ENCODE measurements around the gene NCR2. TPM values are rescaled to one million over a fixed set of nuclear protein-coding genes. Genes with fewer than 3 reads are reported as not detected.

The NCR2 gene
- total and polyA plus RNA-seq, 8 donors: not detected

DNA sequence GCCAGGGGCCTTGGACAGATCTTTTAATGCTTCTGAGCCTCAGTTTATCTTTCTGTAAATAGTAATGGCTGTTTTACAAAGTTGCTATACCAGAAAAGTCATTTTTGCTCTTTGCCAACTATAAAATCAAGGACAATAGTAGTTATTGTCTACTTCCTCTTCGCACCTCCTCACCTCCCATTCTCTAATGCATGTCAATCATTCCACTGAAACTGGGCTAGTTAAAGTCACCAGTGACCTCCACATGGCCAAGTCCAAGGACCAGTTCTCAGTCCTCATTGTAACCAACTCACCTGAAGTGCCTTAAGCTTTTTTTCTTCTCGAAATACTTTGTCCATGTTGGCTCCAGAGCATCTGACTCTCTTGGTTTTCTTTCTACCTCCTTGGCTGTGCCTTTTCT, 51.2 kb downstream of the NCR2 start:
- DNase-seq: no peak
- TF ChIP-seq, protein P1, sequence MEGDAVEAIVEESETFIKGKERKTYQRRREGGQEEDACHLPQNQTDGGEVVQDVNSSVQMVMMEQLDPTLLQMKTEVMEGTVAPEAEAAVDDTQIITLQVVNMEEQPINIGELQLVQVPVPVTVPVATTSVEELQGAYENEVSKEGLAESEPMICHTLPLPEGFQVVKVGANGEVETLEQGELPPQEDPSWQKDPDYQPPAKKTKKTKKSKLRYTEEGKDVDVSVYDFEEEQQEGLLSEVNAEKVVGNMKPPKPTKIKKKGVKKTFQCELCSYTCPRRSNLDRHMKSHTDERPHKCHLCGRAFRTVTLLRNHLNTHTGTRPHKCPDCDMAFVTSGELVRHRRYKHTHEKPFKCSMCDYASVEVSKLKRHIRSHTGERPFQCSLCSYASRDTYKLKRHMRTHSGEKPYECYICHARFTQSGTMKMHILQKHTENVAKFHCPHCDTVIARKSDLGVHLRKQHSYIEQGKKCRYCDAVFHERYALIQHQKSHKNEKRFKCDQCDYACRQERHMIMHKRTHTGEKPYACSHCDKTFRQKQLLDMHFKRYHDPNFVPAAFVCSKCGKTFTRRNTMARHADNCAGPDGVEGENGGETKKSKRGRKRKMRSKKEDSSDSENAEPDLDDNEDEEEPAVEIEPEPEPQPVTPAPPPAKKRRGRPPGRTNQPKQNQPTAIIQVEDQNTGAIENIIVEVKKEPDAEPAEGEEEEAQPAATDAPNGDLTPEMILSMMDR (IDR thresholded peaks at IDR 0.05): no peak
- Histone ChIP-seq H3K4me1 (no peaks in the 10 kb centered on the region), H3K27ac (no peak overlapping the region), H3K27me3 (peaks cover 0 to 60% of the 10 kb centered on the region in 2 donors), H3K9me3 (no peaks in the 10 kb centered on the region), H3K4me3 (no peak overlapping the region), H3K36me3 (no peaks in the 10 kb centered on the region)
- intact Hi-C loops (cut with DNase I): no loop called here
- no peak for ATAC-seq

DNA sequence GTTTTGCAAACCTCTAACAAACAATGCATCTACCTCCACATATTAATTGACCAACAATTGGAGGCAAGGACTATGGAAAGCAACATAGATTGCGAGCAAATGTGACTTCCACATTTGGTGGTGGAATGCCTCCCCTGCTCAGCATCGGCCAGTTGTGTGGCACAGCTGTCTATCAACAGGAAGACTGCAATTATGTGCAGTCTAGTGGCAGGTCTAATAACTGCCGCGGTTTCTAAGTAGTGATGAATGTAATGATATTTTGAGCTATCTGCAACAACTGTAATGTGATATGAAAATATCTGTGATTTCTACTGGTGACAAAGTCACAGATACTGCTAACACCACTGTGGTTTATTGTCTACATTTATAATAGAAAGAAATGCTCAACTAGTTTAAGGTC, 56.8 kb downstream of the NCR2 start:
- intact Hi-C loops (cut with DNase I): no loop called here
- Histone ChIP-seq H3K4me1 (no peaks in the 10 kb centered on the region), H3K36me3 (no peaks in the 10 kb centered on the region), H3K27ac (no peak overlapping the region), H3K4me3 (no peak overlapping the region), H3K9me3 (peaks cover 0 to 15% of the 10 kb centered on the region in 2 donors), H3K27me3 (peaks cover 0 to 35% of the 10 kb centered on the region in 2 donors)
- TF ChIP-seq, protein P1 (IDR thresholded peaks at IDR 0.05): no peak
- DNase-seq (no peak), ATAC-seq (no peak)

DNA sequence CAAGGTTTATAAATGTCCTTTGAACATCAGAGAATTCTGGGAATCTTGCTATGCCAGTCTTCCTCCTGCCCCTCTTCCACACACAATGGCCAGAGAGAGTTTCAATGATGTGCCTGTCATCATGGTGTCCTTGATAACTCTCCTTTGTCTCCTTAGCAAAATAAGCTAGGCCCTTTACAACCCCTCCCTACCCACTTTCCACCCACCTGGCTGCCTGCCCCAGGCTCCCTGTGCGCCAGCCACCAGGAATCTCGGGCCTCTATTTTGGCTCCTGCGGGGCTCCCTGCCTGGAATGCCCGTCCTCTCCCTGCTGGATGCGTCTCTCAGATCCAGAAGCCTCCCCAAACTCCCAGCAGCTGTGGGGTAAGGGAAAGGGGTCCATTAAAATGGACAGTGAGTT, 60.9 kb downstream of the NCR2 start:
- TF ChIP-seq, protein P1 (IDR thresholded peaks at IDR 0.05): no peak
- ATAC-seq (no peak), DNase-seq (no peak)
- Histone ChIP-seq H3K36me3 (no peaks in the 10 kb centered on the region), H3K27ac (no peak overlapping the region), H3K27me3 (peaks cover 0 to 41% of the 10 kb centered on the region in 2 donors), H3K4me3 (no peak overlapping the region), H3K4me1 (no peaks in the 10 kb centered on the region), H3K9me3 (peaks cover 0 to 18% of the 10 kb centered on the region in 2 donors)
- intact Hi-C loops (cut with DNase I): no loop called here

DNA sequence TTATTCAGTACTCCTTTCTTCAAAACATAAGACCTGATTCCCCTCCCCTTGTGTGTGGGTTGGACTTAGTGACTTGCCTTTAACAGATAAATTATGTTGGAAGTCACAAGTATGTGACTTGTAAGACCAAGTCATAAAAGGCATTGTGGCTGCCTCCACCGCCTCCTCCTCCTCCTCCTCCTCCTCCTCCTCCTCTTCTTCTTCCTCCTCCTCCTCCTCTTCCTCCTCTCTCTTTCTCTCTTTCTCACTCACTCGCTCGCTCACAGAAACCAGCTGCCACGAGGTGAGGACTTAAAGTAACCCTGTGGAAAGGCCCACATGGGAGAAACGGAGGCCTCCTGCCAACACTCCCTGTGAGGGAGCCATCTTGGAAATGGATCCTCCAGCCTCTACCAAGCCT, 64.0 kb downstream of the NCR2 start:
- DNase-seq: no peak
- H3K27ac ChIP-seq: no peak overlapping the region
- H3K36me3 ChIP-seq: no peaks in the 10 kb centered on the region
- ATAC-seq: no peak
- H3K4me1 ChIP-seq: no peaks in the 10 kb centered on the region
- H3K4me3 ChIP-seq: no peak overlapping the region
- TF ChIP-seq, protein P1 (IDR thresholded peaks at IDR 0.05): no peak
- intact Hi-C loops (cut with DNase I): no loop called here
- peaks cover 0 to 14% of the 10 kb centered on the region in 2 donors for H3K9me3 ChIP-seq
- peaks cover 0 to 53% of the 10 kb centered on the region in 2 donors for H3K27me3 ChIP-seq

Other genes starting within 250 kb of the NCR2 start
- gene TREML1, start 181.3 kb upstream of the NCR2 start, total RNA-seq: under 1 TPM; 0.87 to 0.92 TPM
- 1 to 10 TPM in 5 of 6 donors, under 1 TPM in 1; 0.86 to 2.0 (median 1.6) TPM for gene TREML1, start 181.3 kb upstream of the NCR2 start, polyA plus RNA-seq (ENCODE audit: insufficient read length in 6 of 6)
- 10 to 100 TPM; 16.2 to 29.2 TPM for gene TREM2, start 172.5 kb upstream of the NCR2 start, total RNA-seq
- gene TREM2, start 172.5 kb upstream of the NCR2 start, polyA plus RNA-seq (ENCODE audit: insufficient read length in 6 of 6): under 1 TPM in 5 of 6 donors, not detected in 1; 0.20 to 0.78 (median 0.50) TPM
- 1 to 10 TPM in 1 of 2 donors, under 1 TPM in 1; 0.32 to 3.2 TPM for gene TREML2, start 134.5 kb upstream of the NCR2 start, total RNA-seq
- gene TREML2, start 134.5 kb upstream of the NCR2 start, polyA plus RNA-seq (ENCODE audit: insufficient read length in 6 of 6): under 1 TPM; 0.16 to 0.38 (median 0.23) TPM
- under 1 TPM in 1 of 2 donors, not detected in 1; 0.32 TPM for gene TREML4, start 107.3 kb upstream of the NCR2 start, total RNA-seq
- not detected for gene TREML4, start 107.3 kb upstream of the NCR2 start, polyA plus RNA-seq (ENCODE audit: insufficient read length in 6 of 6)
- gene TREM1, start 48.9 kb upstream of the NCR2 start, total RNA-seq: 10 to 100 TPM; 36.5 to 65.3 TPM
- 1 to 10 TPM in 5 of 6 donors, under 1 TPM in 1; 0.44 to 2.5 (median 1.3) TPM for gene TREM1, start 48.9 kb upstream of the NCR2 start, polyA plus RNA-seq (ENCODE audit: insufficient read length in 6 of 6)
- 10 to 100 TPM; 26.9 to 33.7 TPM for gene FOXP4, start 210.8 kb downstream of the NCR2 start, total RNA-seq
- gene FOXP4, start 210.8 kb downstream of the NCR2 start, polyA plus RNA-seq (ENCODE audit: insufficient read length in 6 of 6): 10 to 100 TPM; 52.4 to 77.9 (median 64.6) TPM